NOMO-1 treated with DMSO at 0.1 percent for 48 hours (cell line): Measurements from ENCODE around the gene ETS1.
"Not testable (repeated sequence)": the region's sequence is repeated elsewhere in the genome, so short reads cannot be mapped to it uniquely, and the experiment has no call there.

Experiments
- DNase-seq: peaks from one replicate; lab custom pipeline; 2025; ENCODE audit not compliant: unreplicated experiment; lab: John Stamatoyannopoulos, UW

ETS1 gene

DNA sequence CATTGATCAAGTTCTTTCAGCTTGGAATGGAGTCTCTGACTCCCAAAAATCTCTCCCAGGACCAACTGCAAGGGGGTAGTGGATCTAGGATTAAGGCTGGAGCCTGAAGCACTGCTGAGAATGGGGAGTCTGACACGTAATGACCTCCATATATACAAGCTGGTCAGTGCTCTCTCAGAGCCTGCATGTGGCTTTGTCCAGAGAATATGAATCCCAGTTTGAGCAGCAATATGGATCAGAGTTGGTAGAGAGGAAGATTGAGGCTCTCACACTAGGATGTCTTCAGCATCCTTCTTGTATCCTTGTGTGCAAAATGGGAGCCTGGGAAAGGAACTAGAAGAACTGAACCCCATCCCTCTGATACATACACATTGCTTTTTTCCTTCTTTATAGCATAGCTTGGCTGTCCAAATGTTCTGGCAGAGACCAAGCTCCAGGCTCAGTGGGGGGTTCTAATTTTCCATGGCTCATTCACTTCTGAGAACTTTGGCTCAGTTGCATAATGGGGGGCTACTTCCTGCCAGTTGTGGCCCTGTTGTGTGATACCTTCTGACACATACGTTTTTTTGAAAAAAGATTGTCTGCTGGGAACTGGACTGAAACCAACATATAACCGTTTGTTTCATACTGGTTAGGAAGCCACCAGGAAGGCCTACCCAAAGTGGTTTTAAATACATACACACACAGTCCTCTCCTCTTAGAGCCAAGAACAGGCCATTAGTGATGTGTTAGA, 138.2 kb downstream of the ETS1 start:
- no peak for DNase-seq

DNA sequence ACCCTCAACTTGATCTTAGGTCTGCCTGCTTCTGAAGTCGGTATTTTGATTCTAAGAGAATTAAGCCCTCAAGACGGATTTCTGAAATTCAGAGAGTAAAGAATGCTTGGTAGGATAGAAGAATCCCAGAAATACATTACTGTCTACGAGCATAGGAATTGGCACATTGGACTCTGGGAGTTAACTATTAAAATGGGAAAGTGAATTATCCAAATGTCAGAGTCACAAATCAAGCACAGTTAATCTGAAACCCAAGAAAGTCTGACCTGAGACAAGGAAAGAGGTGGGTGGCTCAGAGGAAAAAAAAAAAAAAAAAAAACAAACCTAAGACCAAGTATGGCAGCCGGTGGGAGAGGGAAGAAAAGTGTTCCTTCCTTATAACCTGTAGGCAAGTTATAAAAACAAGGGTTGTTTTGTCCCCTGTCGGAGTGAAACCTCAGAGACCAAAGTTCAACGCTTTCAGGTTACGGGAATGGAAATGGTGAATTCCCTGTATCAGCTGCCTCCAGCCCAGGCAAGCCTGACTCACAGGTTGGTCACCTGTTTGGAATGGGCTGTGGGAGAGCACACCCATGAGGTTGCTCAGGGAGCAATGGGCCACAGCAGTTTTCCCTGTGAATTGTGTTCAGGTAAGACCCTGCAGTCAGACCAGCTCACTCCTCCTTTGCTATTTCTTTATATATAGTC, 139.0 kb downstream of the ETS1 start:
- no peak for DNase-seq

DNA sequence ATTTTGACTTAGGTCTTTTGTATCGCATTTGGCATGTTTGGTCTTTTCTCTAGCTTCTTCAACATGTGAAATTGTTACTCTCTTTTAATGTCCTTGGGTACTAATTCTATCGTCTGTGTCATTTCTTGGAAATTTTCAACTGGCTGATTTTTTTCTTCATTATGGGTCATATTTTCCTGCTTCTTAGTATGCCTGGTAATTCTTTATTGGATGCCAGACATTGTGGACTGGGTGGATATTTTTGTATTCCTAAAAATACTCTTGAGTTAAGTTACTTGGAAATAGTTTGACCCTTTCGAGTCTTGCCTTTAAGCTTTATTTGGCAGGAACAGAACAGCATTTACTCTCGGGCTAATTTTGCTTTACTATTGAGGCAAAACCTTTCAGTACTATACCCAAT, 140.1 kb downstream of the ETS1 start:
- no peak for DNase-seq

DNA sequence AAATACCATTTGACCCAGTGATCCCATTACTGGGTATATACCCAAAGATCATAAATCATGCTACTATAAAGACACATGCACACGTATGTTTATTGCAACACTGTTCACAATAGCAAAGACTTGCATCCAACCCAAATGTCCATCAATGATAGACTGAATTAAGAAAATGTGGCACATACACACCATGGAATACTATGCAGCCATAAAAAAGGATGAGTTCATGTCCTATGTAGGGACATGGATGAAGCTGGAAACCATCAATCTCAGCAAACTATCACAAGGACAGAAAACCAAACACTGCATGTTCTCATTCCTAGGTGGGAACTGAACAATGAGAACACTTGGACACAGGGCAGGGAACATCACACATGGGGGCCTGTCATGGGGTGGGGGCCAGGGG, 141.4 kb downstream of the ETS1 start:
- DNase-seq, result not testable (repeated sequence)

DNA sequence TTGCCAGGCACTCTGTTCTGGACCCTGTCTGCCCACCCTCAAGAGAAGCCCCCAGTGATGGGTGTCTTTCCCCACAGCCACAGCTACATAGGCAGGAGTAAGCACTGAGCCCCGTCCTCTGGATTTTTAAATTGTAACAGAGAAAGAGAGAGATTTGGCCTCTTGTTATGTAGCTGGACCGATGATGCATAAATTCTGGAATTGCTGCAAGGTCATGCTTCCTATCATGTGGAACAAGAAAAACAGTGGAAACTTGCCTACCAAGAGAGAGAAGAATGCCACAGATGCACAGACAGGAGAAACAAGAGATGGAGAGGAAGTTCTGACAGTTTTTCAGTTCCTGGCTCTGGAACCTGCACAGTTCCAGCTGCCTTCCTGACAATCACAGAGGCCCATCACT, 150.2 kb downstream of the ETS1 start:
- no peak for DNase-seq

DNA sequence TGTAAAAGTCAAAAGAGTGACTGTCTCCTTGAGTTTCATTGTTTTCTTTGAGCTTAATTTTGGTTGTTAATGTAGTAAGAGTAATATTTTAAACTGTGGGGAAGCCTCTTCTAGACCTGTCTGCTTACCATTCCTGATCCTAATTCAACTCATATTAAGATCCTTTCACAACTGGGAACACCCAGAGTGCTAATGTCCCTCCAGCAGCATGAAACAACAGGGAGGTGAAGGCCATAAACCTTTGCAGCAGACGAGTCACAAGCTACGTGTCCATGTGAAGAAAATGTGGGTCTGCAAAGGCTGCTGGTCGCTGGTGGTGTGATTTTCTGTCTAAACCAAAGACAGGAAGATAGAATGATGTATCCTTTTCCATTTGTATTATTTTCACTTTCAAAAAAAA, 152.5 kb downstream of the ETS1 start:
- no peak for DNase-seq

DNA sequence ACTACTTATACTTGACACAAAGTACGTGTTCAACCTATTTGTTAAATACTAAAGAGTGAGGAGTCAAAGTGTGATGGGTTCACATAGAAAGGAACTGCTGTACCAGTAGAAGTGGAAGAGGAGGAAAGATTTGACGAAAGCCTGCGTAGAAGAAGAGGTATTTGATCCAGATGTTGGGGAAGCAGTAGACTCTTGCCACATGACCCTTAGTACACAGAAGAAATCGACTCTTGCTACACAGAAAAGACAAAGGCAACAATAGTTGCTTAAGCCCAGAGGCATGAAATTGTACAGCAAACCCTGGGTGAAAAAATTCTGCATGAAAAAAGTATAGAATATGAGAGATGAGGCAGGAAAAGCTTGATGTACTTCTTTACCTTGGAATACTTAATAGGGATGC, 152.9 kb downstream of the ETS1 start:
- DNase-seq, result no peak

DNA sequence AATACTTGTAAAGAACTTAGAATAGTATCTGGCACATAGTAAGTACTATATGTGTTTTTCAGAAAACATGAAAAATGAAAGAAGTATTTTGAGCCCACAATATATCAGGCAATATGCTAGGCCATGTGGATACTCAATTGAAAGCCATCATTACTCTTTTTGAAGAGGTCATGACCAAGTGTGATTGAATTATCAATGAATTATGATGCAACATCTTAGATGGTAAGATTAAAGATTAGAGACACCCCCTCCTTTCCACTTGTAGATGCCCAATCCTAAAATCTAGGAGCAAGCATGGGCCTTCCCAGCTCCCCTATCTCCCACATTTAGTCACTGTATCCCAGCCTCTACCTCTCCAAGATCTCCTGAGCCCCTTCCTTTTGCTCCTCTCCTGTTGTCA, 154.4 kb downstream of the ETS1 start:
- no peak for DNase-seq

DNA sequence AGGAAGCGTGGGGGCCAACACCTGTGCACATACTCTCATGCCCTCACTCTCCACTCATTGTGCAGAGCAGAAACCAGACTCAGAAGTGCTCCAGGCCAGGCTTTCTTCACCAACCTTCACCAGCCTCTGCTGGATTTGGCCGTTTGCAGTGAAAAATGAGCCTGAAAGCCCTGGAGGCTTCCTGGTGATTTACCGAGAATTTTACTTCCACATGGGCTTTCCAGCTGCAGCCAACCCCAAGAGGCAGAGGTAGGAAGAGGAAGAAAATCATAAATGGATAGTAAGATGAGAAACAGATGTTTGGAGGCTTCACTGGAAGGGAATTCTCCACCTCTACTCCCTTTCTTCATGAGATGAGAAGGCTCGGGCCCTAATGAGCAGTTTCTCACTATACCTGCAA, 155.4 kb downstream of the ETS1 start:
- DNase-seq, result no peak

DNA sequence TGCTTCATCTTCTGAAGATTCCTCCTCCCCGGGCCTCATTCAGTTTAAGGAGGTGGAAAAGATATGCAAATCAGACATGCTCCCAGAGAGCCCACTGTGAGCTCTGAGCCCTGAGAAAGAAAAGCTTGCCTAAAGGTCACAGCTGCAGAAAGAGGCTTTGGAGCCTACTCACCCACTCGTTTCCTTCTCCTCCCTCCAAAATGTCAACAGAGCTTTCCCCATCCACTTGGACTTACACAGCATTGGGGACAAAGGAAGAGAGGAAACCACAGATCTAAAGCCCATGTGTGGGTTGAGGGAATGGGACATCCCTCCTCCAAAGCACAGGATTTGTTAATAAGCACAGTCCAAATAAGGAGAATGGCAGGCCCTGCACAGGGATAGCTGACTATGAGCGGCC, 158.4 kb downstream of the ETS1 start:
- DNase-seq, result no peak

DNA sequence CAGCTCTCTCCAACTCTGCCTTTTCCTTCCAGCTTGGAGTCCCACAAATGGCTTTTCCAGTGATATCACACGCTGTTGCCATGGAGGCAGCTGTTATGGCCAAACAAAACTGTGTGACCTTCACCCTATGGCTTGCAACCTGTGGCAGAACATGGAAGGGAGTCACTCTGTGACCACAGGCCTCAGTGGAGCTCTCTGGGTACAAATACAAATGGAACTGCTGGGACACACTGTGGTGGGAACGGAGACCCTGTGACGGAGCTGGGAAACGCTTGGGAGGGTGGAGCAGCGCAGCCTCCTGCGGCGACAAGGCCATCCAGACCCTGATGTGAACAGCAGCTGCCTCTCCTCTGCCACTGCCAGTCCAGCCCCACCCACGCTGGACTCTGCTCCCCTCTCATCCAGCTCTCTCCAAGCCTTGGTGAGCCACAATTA, 162.5 kb downstream of the ETS1 start:
- DNase-seq, result no peak

DNA sequence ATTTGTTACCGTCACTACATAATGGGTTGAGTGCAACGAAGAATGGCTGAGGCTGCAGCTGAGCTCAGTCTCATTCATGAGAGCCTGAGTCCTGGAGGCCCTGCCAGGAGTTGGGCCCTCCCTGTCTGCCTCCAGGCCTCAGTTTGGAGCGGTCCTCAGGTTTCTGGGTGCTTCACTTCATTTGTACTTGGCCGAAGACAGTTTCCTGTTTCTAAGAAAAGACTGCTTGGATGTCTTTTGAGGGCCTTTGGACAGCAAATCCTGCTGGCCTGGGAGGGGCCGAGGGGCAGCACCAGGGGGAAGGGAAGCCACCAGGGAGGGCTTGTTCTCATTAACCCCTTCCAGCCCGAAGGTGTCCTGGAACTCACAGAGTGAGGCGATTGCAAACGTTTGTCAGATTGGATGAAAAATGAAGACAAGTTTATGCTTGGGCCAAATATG, 163.1 kb downstream of the ETS1 start:
- no peak for DNase-seq

DNA sequence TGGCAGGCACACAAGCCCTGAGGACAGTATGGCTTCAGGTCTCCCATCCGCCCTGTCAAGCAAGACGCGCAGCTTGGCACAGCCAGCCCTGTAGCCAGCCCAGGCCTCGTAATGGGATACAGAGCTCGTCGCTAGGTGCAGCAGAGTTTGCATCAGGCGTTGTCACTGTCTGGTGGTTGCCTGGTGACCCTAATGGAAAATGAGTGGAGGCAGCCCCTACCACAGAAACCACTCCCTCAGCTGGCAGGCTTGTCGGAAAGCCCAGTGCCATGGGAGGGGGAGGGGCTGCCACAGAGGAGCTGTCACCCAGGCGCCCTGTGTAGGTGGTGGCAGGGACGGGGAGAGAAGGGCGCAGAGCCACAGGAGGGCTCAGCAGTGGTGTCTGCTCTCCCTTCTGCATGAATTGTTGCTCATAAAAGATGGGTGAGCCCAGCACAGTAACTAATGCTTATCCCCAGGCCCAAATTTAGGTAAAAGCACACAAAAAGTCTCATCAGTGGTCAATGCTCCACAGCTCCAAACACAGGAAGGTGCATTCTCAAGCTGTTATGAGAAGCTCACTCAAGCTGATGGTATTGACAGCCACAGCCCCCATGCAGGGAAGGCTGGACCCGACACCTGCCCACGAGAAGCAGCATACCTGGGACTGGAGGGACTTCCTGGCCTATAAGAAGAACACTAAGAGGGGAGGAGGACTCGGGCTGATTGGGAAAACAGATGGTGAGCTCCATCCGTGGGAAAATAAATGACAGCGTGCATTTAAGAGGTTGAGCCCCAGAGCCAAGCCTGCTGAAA, 164.6 kb downstream of the ETS1 start:
- DNase-seq, result no peak

DNA sequence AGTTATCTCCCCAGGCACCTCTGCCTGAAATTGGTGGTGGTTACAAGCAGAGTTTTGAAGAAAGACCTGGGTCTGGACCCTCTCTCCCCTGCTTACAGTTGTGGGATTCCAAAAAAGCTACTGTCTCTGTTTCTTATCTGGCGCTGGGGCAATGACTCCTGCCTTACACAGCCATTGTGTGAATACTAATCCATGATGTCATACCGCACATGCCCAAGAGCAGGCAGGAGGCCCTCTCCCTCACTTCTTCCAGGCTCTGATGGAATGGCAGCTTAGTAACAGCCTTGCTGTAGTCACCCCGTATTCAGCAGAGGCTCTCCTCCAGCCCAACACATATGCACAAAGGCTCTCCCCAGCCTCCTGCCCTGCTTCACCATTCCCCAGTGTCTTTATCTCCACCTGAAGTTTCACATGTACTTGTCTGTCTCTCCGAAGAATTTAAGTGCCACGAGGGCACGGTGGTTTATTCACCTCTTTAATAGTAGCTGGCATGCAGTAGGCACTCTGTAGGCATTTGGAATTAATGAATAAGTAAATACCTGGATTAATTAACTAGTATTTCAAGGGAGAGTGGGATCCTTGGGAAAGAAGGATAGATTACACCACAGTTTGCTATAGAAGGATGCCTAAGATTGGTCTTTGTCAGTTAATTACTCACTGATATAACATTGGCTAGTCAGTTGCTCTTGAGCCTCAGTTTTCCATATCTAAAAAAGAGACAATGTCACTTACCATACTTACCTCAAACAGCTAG, 165.6 kb downstream of the ETS1 start:
- DNase-seq, result no peak

DNA sequence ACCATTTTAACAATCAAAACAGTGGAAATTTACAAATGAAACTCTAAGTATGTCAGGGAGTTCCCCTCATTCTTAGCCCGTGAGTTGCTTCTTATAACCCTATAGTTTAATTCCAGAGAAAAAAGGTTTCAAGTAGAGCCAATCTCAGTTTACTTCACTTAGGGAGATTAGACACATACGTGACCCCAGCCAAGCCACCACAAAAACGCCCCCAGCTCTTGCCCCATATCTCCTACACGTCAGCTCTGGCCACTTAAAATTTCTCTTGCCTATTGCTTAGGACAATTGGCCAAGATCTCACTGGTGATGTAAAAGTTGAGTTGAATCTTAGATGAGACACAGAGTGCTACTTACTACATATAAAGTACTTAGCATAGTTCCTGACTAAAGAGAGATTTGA, 166.4 kb downstream of the ETS1 start:
- no peak for DNase-seq

DNA sequence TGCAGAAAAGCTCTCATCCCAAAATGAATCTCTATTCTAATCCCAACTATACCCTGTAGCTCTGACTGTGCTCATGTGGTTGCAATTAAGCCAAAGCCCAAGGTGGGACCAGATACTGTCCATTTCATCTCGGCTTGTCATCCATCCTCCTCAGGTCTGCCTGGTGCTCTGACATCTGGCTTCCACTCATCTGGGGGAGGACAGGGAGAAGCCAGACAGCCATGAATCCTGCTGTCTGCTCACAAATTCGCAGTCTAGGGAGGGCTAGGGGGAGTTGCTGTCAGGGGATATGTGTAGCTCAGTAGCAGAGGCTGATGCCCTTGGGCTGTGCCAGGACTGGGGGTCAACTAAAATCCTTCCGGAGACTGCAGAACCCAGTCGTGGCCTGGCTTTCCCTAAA, 167.1 kb downstream of the ETS1 start:
- no peak for DNase-seq

DNA sequence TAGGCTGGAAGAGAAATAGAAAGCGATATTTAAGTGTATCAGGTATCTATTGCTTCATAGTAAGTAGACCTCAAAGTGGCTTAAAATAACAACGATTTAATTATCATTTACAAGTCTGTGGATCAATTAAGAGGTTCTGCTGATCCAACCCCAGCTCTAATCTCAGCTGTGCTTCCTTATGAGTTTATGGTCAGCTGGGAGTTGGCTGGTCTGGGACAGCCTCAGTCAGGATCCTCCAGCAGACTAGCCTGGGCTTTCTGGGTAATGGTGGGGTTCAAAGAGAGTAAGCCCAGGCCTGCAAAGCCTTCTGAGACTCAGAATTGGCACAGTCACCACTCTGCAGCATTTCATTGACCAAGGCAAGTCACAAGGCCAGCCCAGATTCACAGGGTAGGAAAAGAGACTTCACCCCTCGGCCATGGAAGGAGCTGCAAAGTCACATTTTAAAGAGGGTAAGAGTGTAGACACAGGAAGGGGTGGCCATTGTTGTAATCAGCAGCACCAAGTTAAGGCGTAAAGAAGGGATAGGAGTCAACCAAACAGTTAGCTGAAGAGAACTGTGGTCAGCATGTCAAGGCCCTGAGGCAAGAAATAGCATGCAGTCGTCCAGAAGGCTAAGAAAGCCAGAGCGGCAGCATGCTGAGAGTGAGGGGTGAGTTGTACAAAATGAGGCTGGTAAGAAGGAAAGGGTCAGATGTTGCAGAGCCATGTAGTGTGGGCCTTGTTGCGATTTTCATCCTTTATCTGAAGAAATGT, 168.2 kb downstream of the ETS1 start:
- DNase-seq, result no peak

DNA sequence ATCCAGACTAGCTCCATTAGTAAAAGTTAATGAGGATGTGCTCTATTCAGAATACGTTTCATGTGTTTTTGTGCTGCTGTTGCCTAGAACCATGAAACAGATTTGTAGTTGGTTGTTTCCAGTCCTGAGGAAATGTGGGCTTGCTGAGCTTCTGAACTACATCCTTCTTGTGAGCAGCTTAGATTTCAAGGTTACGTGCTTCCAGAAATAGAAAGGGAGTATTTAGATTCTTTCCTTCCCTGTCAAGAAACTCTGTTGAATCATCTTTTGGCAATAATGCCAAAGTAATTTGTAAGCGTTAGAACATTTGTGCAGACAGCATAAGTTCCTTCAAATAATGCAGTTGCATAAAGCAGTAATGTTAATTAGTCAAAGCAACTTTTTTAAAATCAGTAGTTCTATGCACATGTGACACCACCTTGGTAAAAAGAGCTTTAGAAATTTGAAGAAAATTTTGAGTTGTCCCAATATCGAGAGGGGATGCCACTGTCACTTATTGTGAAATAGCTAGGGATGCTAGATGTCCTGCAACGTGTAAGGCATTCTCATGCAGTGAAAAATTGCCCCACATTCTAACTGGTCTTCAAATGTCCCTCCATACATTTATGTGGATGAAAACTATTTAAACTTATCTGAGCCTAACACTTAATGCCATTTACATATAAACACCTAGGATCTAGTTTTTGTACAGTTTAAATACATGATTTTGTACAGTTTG, 169.6 kb downstream of the ETS1 start:
- no peak for DNase-seq

DNA sequence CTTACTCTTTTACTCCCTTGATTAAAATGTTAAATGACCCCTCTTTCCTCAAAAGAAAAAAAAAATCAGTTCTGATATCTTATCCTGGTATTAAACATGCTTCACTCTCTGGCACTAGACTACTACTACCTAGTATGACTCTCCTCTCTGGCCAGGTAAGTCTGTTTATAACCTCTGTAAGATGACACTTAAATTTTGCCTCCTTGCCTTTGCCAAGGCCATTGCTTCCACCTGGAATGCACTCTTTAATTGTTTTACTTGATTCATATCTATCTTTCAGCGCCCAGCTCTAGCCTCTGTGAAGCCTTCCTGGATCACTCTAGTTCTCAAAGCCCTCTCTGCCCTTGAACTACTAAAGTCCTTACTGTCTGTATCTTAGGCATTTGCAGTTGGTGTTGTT, 170.4 kb downstream of the ETS1 start:
- no peak for DNase-seq

DNA sequence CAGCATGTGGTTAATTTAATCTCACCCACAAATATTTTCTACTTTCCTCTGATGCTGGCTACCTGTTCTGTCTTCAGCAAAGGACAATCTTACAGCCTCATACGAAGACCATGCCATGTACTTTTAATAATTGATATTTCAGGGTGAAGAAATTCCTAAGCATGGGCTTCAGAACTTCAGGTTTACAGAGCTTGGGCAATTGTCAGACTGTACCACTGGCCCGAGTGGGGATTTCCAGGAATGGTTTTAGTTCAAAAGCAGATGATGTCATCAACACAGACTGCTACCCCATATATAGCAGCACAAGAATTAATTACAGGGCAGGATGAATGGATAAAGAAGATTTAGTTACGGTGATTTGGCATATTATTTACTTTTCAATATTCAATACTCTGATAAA, 171.8 kb downstream of the ETS1 start:
- DNase-seq, result no peak
